AG04449 (cell line): ENCODE measurements around the gene LDHD.

Experiments
- CTCF ChIA-PET: fragments of 350-600 bp; formaldehyde crosslinking; extraction: SDS; loops from one replicate; lab custom pipeline; 2021; ENCODE audit warnings: antibody characterized with exemption; lab: Yijun Ruan, JAX
- POLR2A ChIA-PET: fragments of 400-600, 350-600 bp; formaldehyde crosslinking; extraction: SDS; loops from one replicate; lab custom pipeline; 2020; ENCODE audit warnings: antibody characterized with exemption, inconsistent platforms; lab: Yijun Ruan, JAX
- DNase-seq: peaks from one replicate; pipeline ENCODE4 v3.0.0-alpha.2; 2010; ENCODE audit warnings: low read depth, low spot score
- H3K4me3 ChIP-seq: 2 replicates; pipeline ENCODE4 v1.5.1; 2011; ENCODE audit warnings: low read depth, mild to moderate bottlenecking, control low read depth, low read length
- CTCF ChIP-seq: IDR thresholded peaks from one replicate; pipeline ENCODE4 v1.5.1; 2011; ENCODE audit warnings: mild to moderate bottlenecking, moderate library complexity, low read length, control low read depth, inconsistent platforms; ENCODE audit not compliant: insufficient read depth; ENCODE audit errors: missing control alignments

The LDHD gene

GRCh38 chr16:75079346-75079926, 37.1 kb downstream of the LDHD start:
- POLR2A ChIA-PET, result no interaction called here
- no peak for TF ChIP-seq CTCF
- no peak overlapping the region for H3K4me3 ChIP-seq
- DNase-seq, result no peak
- CTCF ChIA-PET, result interaction anchor here (0.9 kb wide), 1 partner anchor 37 kb away, joined by 3 read pairs; no protein-coding TSS in a partner anchor

GRCh38 chr16:75078886-75079285, 37.7 kb downstream of the LDHD start:
- H3K4me3 ChIP-seq, result no peak overlapping the region
- POLR2A ChIA-PET, result no interaction called here
- DNase-seq, result no peak
- no peak for TF ChIP-seq CTCF
- CTCF ChIA-PET, result interaction anchor here (0.9 kb wide), 1 partner anchor 36 kb away, joined by 3 read pairs; no protein-coding TSS in a partner anchor

GRCh38 chr16:75075688-75076268, 40.8 kb downstream of the LDHD start:
- ChIA-PET POLR2A (no interaction called here), CTCF (interaction anchor here (0.7 kb wide), 1 partner anchor 35 kb away, joined by 3 read pairs; no protein-coding TSS in a partner anchor)
- no peak for TF ChIP-seq CTCF

GRCh38 chr16:75074920-75075687, 41.5 kb downstream of the LDHD start:
- CTCF ChIA-PET, result interaction anchor here (0.9 to 1.1 kb wide), 4 partner anchors 22 to 77 kb away, joined by 3 to 4 read pairs (median 3); no protein-coding TSS in a partner anchor
- H3K4me3 ChIP-seq, result no peak overlapping the region
- no peak for DNase-seq
- POLR2A ChIA-PET, result no interaction called here
- TF ChIP-seq CTCF, result no peak

More at GRCh38 chr16:75075688-75076268, 40.8 kb downstream of the LDHD start:
- no peak for DNase-seq
- H3K4me3 ChIP-seq, result no peak overlapping the region

GRCh38 chr16:75074304-75074793, 42.2 kb downstream of the LDHD start:
- DNase-seq, result no peak
- no peak for TF ChIP-seq CTCF
- no peak overlapping the region for H3K4me3 ChIP-seq
- CTCF ChIA-PET, result interaction anchor here (0.9 to 1.1 kb wide), 4 partner anchors 21 to 76 kb away, joined by 3 to 4 read pairs (median 3); no protein-coding TSS in a partner anchor
- POLR2A ChIA-PET, result no interaction called here
